AG10803 (cell line): Measurements from ENCODE around the gene SAMM50.

Source experiments
- DNase-seq: peaks from one replicate; pipeline ENCODE4 v3.0.0; 2010; ENCODE audit warnings: low read depth
- H3K4me3 ChIP-seq: 2 replicates; pipeline ENCODE4 v1.5.1; 2011; ENCODE audit warnings: mild to moderate bottlenecking, low read length, control low read depth
- CTCF ChIP-seq: conservative IDR thresholded peaks from 2 replicates; pipeline ENCODE4 v1.5.1; 2011; ENCODE audit warnings: mild to moderate bottlenecking, low read length, control low read depth, inconsistent platforms

Gene SAMM50

DNA sequence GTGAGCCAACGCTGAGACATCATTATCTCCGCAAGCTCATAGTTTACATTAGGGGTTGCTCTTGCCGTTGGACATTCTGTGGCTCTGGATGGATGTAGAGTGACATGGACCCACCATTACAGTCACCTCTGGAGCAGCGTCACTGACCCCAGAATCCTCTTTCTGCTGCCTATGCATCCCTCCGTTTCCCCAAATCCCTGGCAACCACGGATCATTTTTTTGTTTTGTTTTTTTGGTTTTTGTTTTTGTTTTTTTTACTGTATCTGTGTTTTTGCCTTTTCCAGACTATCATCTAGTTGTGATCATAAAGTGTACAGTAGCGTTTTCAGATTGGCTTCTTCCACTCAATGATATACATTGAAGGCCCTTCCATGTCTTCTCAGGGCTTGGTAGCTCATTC is 72.8 kb downstream of the SAMM50 start:
- no peak overlapping the region for H3K4me3 ChIP-seq
- no peak for DNase-seq
- TF ChIP-seq CTCF: no peak

GRCh38 chr22:44029069-44029468 is 73.8 kb downstream of the SAMM50 start:
- no peak for DNase-seq

DNA sequence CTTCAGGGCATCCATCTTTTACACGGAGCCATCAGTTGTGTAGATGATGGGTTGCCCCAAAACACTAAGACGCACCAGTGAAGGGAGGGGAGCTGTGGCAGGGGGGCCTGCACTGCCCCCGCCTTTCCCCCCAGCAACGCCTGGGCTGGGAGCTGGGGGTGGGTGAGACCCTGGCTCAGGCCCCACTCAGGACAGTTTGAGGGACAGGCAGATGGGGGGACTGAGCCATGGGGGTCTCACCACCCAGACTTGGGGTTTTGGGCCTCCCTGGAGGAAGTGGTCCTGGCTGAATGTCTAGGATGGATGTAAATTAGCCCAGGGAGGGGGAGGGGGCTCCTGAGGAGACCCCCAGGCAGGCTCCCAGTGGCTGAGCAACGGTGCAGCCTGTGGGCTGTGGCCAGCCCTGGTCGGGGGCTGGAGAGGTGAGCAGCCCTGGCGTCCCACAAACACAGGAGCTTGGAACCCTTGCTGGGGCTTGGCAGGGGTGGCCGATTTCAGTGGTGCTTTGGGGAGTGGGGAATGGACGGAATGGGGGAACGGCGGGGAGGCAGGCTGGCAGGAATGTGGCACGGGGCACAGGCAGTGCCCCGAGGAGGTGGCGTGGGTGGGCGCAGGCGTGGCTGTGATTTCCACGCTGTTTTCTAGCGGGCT is 74.9 kb downstream of the SAMM50 start:
- no peak for TF ChIP-seq CTCF
- H3K4me3 ChIP-seq: no peak overlapping the region
- DNase-seq: no peak

More at GRCh38 chr22:44029069-44029468, 73.8 kb downstream of the SAMM50 start:
- no peak overlapping the region for H3K4me3 ChIP-seq
- no peak for TF ChIP-seq CTCF

DNA sequence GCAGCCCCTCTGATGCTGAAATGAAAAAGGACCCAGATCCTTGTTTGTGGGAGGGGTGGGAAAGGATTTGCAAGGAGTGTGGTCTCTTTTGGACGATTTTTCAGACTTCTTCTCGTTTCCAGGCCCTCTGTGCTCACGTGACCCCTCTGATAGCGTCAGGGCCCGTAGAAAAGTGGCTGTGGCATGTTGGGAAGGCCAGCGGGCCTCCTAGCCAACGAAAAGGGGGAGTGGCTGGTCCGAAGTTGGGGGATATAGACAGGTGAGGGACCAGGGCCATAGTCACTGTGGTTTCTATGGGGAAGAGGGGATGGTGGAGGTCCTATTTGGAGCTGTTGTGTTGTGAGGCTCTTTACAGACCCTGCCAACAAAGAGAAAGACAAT is 75.5 kb downstream of the SAMM50 start:
- DNase-seq: no peak
- no peak overlapping the region for H3K4me3 ChIP-seq
- no peak for TF ChIP-seq CTCF

- no peak for DNase-seq
- H3K4me3 ChIP-seq: no peak overlapping the region
- TF ChIP-seq CTCF: no peak
Measured at GRCh38 chr22:44031158-44031952, 76.1 kb downstream of the SAMM50 start.

DNA sequence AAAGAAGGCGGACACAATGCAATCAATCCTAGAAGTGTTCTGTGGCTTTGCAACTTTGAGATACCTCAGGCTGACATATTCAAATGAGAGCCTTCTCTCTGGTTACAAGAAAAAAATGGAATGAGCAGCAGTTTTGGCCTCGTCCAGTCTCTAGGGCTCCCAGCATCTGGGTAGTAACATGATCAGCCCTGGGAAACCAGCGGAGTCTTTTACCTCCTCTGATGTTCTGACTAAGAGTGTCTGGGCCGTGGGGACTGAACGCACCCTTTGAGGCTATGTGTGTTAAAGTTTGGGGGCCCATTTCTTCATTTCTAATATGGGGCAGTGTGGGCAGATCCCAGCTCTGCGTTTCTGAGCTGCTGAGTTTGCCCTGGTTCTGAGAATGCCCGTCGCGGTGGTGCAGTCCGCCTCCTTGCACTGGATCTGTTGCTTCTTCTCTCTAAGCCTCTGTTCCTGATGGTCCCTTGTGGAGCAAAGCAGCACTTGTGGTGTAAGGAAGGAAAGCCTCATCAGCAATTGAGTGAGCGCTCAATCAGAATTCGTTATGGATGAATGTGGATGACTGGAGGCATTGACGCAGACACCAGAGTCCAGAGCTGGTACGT is 77.0 kb downstream of the SAMM50 start:
- no peak for DNase-seq
- no peak for TF ChIP-seq CTCF
- H3K4me3 ChIP-seq: no peak overlapping the region

DNA sequence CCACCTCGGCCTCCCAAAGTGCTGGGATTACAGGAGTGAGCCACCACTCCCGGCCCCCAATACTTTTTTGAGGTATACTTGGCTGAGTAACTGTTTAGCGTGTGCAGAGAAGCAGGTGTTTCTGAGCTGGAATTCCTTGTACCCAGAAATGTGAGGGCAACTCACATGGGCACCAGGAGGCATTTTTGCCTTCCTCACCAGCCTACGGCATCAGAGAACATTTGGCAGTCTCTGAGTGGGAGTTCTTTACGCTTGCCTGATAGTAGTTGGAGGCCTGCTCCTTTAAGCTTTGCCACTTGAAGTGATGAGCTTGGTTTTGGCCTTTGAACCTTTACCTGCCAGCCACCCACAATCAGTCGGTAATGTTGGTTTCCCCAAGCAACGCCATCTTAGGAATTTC is 78.0 kb downstream of the SAMM50 start:
- no peak for DNase-seq
- TF ChIP-seq CTCF: no peak
- H3K4me3 ChIP-seq: no peak overlapping the region
